Immature natural killer cell (primary cell): ENCODE results near the gene UTS2R. TPM values are rescaled to one million over a fixed set of nuclear protein-coding genes. Genes with fewer than 3 reads are reported as not detected.

Experiments used
- DNase-seq, 3 donors: peaks; one replicate each; pipeline ENCODE4 v3.0.0; 2022; ENCODE audit warnings: mixed read lengths in 1 of 3
- H3K27ac Mint-ChIP-seq, 6 donors: one replicate each; pipeline ENCODE4 v1.8.0; 2020; ENCODE audit warnings: mixed read lengths in 6 of 6, mild to moderate bottlenecking in 5 of 6, inconsistent platforms in 4 of 6, moderate library complexity in 3 of 6
- H3K27me3 Mint-ChIP-seq, 3 donors: one replicate each; pipeline ENCODE4 v1.8.0; 2020 to 2021; ENCODE audit warnings: low read depth in 3 of 3, mild to moderate bottlenecking in 3 of 3, mixed read lengths in 3 of 3, moderate library complexity in 3 of 3, inconsistent platforms in 1 of 3
- H3K36me3 Mint-ChIP-seq, 3 donors: one replicate each; pipeline ENCODE4 v1.8.0; 2020; ENCODE audit warnings: mixed read lengths in 3 of 3, inconsistent platforms in 2 of 3, mild to moderate bottlenecking in 2 of 3
- H3K4me1 Mint-ChIP-seq, 2 donors: one replicate each; pipeline ENCODE4 v1.8.0; 2020; ENCODE audit warnings: inconsistent platforms in 2 of 2, mild to moderate bottlenecking in 2 of 2, mixed read lengths in 2 of 2, moderate library complexity in 1 of 2
- H3K4me3 Mint-ChIP-seq, 5 donors: one replicate each; pipeline ENCODE4 v1.8.0; 2020; ENCODE audit warnings: mild to moderate bottlenecking in 5 of 5, mixed read lengths in 5 of 5, inconsistent platforms in 3 of 5, moderate library complexity in 3 of 5
- H3K9me3 Mint-ChIP-seq, 6 donors: one replicate each; pipeline ENCODE4 v1.8.0; 2020; ENCODE audit warnings: mild to moderate bottlenecking in 6 of 6, mixed read lengths in 6 of 6, inconsistent platforms in 4 of 6, moderate library complexity in 3 of 6
- polyA plus RNA-seq, 3 donors: library from polyadenylated mRNA; unstranded; fragments of 300-500 nt; fragmentation: Illumina TruSeq; gene quantifications; one replicate each; pipeline ENCODE4 v1.2.3, GENCODE V29; 2021

Gene UTS2R
- polyA plus RNA-seq, 3 donors from 2014 or later: not detected

- Mint-ChIP-seq H3K27ac (no peak overlapping the region), H3K4me3 (no peak overlapping the region), H3K36me3 (peaks cover 0 to 12% (median 9%) of the 10 kb centered on the region in 3 donors), H3K27me3 (peaks cover 0 to 9% (median 2%) of the 10 kb centered on the region in 3 donors), H3K9me3 (no peaks in the 10 kb centered on the region), H3K4me1 (no peaks in the 10 kb centered on the region)
- no peak for DNase-seq
These were observed 18.7 kb downstream of the UTS2R start for GRCh38 chr17:82390015-82390859.

- Mint-ChIP-seq H3K9me3 (no peaks in the 10 kb centered on the region), H3K4me1 (no peaks in the 10 kb centered on the region), H3K36me3 (peaks cover 0 to 12% (median 9%) of the 10 kb centered on the region in 3 donors), H3K27me3 (peaks cover 0 to 9% (median 2%) of the 10 kb centered on the region in 3 donors), H3K4me3 (no peak overlapping the region), H3K27ac (no peak overlapping the region)
- no peak for DNase-seq
These were observed 19.4 kb downstream of the UTS2R start for GRCh38 chr17:82390860-82391435.

DNA sequence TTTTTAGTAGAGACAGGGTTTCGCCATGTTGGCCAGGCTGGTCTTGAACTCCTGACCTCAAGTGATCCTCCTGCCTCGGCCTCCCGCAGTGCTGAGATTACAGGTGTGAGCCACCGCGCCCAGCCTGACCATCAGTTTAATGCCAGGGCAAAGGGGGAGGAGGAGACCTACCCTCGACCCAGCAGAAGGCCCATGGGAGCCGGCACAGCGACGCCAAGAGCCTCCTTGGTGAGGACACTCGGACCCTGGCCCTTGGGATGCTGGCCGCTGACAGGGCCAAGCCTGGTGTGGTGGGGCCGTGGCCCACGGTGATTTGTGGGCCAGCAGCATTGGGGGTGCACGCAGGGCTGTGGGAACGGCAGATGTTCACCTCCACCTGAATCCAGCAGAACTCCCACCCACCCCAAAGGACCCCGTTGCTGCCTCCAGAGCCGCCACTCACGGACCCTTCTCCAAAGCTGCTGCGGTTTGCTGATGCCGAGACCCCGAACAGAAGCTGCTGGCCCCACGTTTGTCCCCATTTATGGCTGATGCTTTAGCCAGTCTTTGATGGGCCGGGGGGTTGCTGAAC is 20.0 kb downstream of the UTS2R start:
- Mint-ChIP-seq H3K9me3 (no peaks in the 10 kb centered on the region), H3K36me3 (peaks cover 4 to 16% (median 9%) of the 10 kb centered on the region in 3 donors), H3K4me1 (no peaks in the 10 kb centered on the region), H3K27me3 (peaks cover 0 to 9% (median 2%) of the 10 kb centered on the region in 3 donors), H3K27ac (no peak overlapping the region), H3K4me3 (no peak overlapping the region)
- DNase-seq: no peak

DNA sequence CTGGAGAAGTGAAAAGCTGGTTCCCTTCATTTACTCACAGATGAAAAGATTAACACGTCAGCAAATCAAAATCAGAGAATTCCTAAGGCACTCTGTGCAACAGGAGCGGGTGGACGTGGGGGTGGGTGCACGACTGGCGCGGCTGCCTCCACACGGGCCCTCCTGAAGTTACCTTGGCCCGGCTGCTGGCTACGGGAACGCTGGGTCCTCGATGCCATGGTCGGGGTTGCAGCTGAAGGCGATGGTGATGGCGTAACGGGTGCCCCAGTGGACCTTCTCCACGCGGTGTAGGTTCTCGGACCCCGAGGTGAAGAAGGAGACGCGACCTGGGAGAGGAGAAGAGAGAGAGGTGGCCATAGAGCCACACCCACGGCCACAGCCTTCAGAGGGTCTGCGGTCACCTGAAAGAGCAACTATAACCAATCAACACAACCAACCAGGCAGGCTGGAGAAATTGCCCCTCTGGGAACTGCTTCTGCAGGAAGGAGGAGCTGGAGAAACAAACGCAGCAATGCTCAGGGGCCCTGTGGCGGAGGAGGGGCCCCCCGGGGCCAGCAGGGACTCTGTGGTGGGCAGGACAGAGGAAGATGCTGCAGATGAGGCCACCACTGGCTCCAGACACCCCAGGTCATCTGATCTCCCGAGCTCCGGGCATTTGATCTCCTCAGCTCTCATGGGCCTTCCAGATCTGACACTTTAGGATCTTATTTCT is 20.8 kb downstream of the UTS2R start:
- H3K27ac Mint-ChIP-seq: no peak overlapping the region
- H3K36me3 Mint-ChIP-seq: peaks cover 4 to 16% (median 9%) of the 10 kb centered on the region in 3 donors
- peaks cover 0 to 9% (median 2%) of the 10 kb centered on the region in 3 donors for H3K27me3 Mint-ChIP-seq
- no peak overlapping the region for H3K4me3 Mint-ChIP-seq
- H3K4me1 Mint-ChIP-seq: no peaks in the 10 kb centered on the region
- H3K9me3 Mint-ChIP-seq: no peaks in the 10 kb centered on the region
- no peak for DNase-seq

- peaks cover 4 to 16% (median 9%) of the 10 kb centered on the region in 3 donors for H3K36me3 Mint-ChIP-seq
- no peak overlapping the region for H3K4me3 Mint-ChIP-seq
- no peak overlapping the region for H3K27ac Mint-ChIP-seq
- H3K9me3 Mint-ChIP-seq: no peaks in the 10 kb centered on the region
- DNase-seq: no peak
- no peaks in the 10 kb centered on the region for H3K4me1 Mint-ChIP-seq
- peaks cover 0 to 6% (median 0%) of the 10 kb centered on the region in 3 donors for H3K27me3 Mint-ChIP-seq
These were observed 21.4 kb downstream of the UTS2R start for GRCh38 chr17:82392941-82393340.

DNA sequence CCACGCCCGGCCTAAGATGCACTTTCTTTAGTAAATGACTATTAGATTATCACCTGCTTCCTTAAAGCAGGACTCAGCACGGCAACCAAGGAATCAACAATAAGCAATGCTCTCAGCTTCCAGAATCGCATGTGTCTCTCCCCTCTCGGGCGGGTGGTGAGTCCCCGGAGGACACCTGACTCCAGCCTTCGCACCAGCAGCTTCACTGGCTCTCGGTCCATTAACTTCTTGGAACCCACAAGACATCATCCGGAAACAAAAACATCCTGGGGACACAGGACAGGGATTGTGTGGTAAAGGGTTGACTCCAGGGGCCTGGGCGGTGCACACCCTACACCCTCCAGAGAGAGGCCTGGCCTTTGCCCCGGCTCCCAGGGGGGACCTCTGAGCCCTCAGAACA is 22.7 kb downstream of the UTS2R start:
- H3K9me3 Mint-ChIP-seq: no peaks in the 10 kb centered on the region
- no peaks in the 10 kb centered on the region for H3K4me1 Mint-ChIP-seq
- H3K27me3 Mint-ChIP-seq: peaks cover 0 to 2% (median 0%) of the 10 kb centered on the region in 3 donors
- no peak overlapping the region for H3K4me3 Mint-ChIP-seq
- no peak overlapping the region for H3K27ac Mint-ChIP-seq
- peaks cover 4 to 16% (median 9%) of the 10 kb centered on the region in 3 donors for H3K36me3 Mint-ChIP-seq
- DNase-seq: no peak

- no peaks in the 10 kb centered on the region for H3K9me3 Mint-ChIP-seq
- no peak overlapping the region for H3K27ac Mint-ChIP-seq
- no peak overlapping the region for H3K4me3 Mint-ChIP-seq
- peaks cover 4 to 19% (median 13%) of the 10 kb centered on the region in 3 donors for H3K36me3 Mint-ChIP-seq
- H3K4me1 Mint-ChIP-seq: peaks cover 15 to 16% of the 10 kb centered on the region in 2 donors
- H3K27me3 Mint-ChIP-seq: peaks cover 0 to 10% (median 0%) of the 10 kb centered on the region in 3 donors
- no peak for DNase-seq
These were observed 25.3 kb downstream of the UTS2R start for GRCh38 chr17:82396601-82397435.

- Mint-ChIP-seq H3K27ac (no peak overlapping the region), H3K27me3 (peaks cover 0 to 11% (median 0%) of the 10 kb centered on the region in 3 donors), H3K9me3 (no peaks in the 10 kb centered on the region), H3K4me1 (peaks cover 16 to 18% of the 10 kb centered on the region in 2 donors), H3K4me3 (no peak overlapping the region), H3K36me3 (peaks cover 4 to 14% (median 9%) of the 10 kb centered on the region in 3 donors)
- no peak for DNase-seq
These were observed 26.1 kb downstream of the UTS2R start for GRCh38 chr17:82397449-82398335.

GRCh38 chr17:82399041-82399441 is 27.5 kb downstream of the UTS2R start:
- Mint-ChIP-seq H3K4me3 (no peak overlapping the region), H3K36me3 (peaks cover 7 to 12% (median 9%) of the 10 kb centered on the region in 3 donors), H3K9me3 (no peaks in the 10 kb centered on the region), H3K27ac (no peak overlapping the region), H3K27me3 (peaks cover 0 to 16% (median 5%) of the 10 kb centered on the region in 3 donors), H3K4me1 (peaks cover 17 to 18% of the 10 kb centered on the region in 2 donors)
- no peak for DNase-seq

DNA sequence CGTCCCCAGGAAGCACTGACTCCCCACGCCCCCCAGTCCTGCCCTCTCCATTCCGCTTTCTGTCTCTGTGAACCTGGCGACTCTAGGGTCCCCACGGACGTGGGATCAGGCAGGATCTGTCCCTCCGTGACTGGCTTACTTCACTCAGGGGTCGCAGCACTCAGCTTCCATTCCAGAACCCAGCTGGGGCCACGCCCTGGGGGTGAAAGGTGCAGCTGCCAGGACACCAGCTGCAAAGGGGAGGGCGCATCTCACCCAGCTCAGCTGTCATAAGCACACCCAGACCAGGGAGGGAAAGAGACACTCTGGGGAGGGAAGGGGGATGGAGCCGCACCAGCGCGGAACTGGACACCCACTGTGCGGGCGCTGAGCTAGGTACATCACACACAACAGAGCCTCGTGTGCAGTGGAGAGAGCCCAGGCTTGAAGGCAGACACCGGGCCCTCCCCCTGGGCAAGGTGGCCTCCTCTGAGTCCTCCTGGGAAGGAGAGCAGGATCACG is 28.1 kb downstream of the UTS2R start:
- DNase-seq: no peak
- peaks cover 0 to 16% (median 5%) of the 10 kb centered on the region in 3 donors for H3K27me3 Mint-ChIP-seq
- H3K9me3 Mint-ChIP-seq: no peaks in the 10 kb centered on the region
- peaks cover 17 to 18% of the 10 kb centered on the region in 2 donors for H3K4me1 Mint-ChIP-seq
- H3K4me3 Mint-ChIP-seq: peak overlapping the region in 1 of 5 donors; percentile 93
- peaks cover 7 to 12% (median 9%) of the 10 kb centered on the region in 3 donors for H3K36me3 Mint-ChIP-seq
- H3K27ac Mint-ChIP-seq: no peak overlapping the region

DNA sequence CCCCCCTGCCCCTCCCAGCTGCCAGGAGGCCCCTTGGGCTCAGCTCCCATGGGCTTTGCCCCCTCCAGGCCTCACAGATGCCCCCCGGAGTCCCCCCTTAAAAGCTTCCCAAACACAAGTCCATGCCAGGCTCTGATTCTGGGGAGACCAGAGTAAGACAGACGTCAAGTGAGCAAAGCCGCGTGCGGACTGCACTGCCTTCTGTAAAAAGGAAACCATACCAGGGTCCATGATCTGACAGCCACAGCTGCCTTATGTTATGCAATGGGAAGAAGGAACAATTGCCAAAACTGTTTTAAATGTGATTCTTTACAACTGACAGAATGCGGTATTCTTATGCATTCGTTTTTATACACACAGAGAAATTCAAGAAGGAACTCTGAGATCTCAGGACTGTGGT is 28.6 kb downstream of the UTS2R start:
- peaks cover 0 to 14% (median 5%) of the 10 kb centered on the region in 3 donors for H3K27me3 Mint-ChIP-seq
- peaks cover 7 to 12% (median 9%) of the 10 kb centered on the region in 3 donors for H3K36me3 Mint-ChIP-seq
- DNase-seq: no peak
- no peaks in the 10 kb centered on the region for H3K9me3 Mint-ChIP-seq
- H3K27ac Mint-ChIP-seq: peak overlapping the region in 2 of 6 donors; percentile 35 to 88
- H3K4me3 Mint-ChIP-seq: peak overlapping the region in 3 of 5 donors; percentile 24 to 97 (median 93)
- peaks cover 17 to 18% of the 10 kb centered on the region in 2 donors for H3K4me1 Mint-ChIP-seq

DNA sequence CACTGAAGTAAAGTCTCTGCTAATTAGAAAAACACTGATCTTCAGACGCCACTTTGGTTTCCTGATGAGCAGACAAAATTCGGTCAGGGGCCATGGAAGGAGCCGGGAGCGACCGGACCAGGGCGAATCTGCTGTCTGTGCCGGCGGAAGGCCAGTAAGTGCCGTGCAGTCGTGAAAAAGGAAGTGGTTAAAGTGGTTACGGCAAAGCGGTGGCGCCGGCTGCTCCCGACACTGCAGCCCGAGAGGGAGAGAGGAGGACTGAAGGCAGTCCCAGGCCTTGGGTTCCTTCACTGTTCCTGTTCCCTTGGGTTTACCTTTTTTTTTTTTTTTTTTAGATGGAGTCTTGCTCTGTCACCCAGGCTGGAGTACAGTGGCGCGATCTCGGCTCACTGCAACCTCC is 29.3 kb downstream of the UTS2R start:
- peaks cover 7 to 12% (median 9%) of the 10 kb centered on the region in 3 donors for H3K36me3 Mint-ChIP-seq
- peak overlapping the region; percentile 80 to 97 (median 93) for H3K4me3 Mint-ChIP-seq
- H3K27ac Mint-ChIP-seq: peak overlapping the region; percentile 72 to 94 (median 88)
- H3K4me1 Mint-ChIP-seq: peaks cover 17 to 18% of the 10 kb centered on the region in 2 donors
- H3K27me3 Mint-ChIP-seq: peaks cover 0 to 14% (median 5%) of the 10 kb centered on the region in 3 donors
- DNase-seq: peak; percentile 65 to 68 (median 66)
- no peaks in the 10 kb centered on the region for H3K9me3 Mint-ChIP-seq
